H1 (cell line): ENCODE results near the gene DUS1L. TPM values are rescaled to one million over a fixed set of nuclear protein-coding genes. Genes with fewer than 3 reads are reported as not detected.

Source experiments
- BACH1 ChIP-seq: IDR thresholded peaks from 2 replicates; pipeline ENCODE4 v1.6.1; 2012; ENCODE audit warnings: low read length, improper control_type of control experiment
- CTCF ChIP-seq, 3 experiments: IDR thresholded peaks; 1 replicate in 2 of 3; 2 replicates in 1 of 3; pipeline versions ENCODE4 v1.5.1 to v1.6.1; 2011; ENCODE audit warnings: low read length in 3 of 3, mild to moderate bottlenecking in 3 of 3, inconsistent platforms in 2 of 3, low read depth in 1 of 3, moderate library complexity in 1 of 3; ENCODE audit not compliant: insufficient read depth in 1 of 3; ENCODE audit errors: control extremely low read depth in 1 of 3
- FOSL1 ChIP-seq: IDR thresholded peaks from 2 replicates; pipeline ENCODE4 v1.6.1; 2011; ENCODE audit warnings: mild to moderate bottlenecking, low read depth, low read length, moderate library complexity; ENCODE audit not compliant: insufficient read depth
- POLR2AphosphoS5 ChIP-seq: IDR thresholded peaks from 2 replicates; pipeline ENCODE4 v1.6.1; 2011; ENCODE audit warnings: low read depth, low read length
- TEAD4 ChIP-seq: IDR thresholded peaks from 2 replicates; pipeline ENCODE4 v1.6.1; 2012; ENCODE audit warnings: low read depth, low read length, inconsistent platforms, mixed read lengths
- ZNF274 ChIP-seq: IDR thresholded peaks from 2 replicates; pipeline ENCODE4 v1.7.0; 2012; ENCODE audit warnings: low read length, borderline replicate concordance; ENCODE audit errors: extremely low read depth
- polyA plus RNA-seq, 7 experiments: library from polyadenylated mRNA; depleted of rRNA in 3 of 7; stranded (reverse) in 5 of 7; unstranded in 2 of 7; fragments of >200 nt in 5 of 7; fragments of 200-250 nt in 2 of 7; gene quantifications; 1 replicate in 5 of 7; 2 replicates in 1 of 7; 4 replicates in 1 of 7; pipeline versions ENCODE4 v1.2.1 to v1.2.3, GENCODE V29; 2011 to 2013; ENCODE audit warnings: missing spikeins in 2 of 7, mixed read lengths in 2 of 7
- total RNA-seq: library from RNA; stranded (reverse); fragmentation: NEBNext Ultra II Directional; extraction: Animal tissue kit (Norgen Biotek cat#: 25700); gene quantifications from 2 replicates; pipeline ENCODE4 v1.2.1, GENCODE V29; 2021

The DUS1L gene
- total and polyA plus RNA-seq, 2 of the 8 experiments (the other 6 are each of a cell fraction or from before 2014, with no cell fraction given): 34.5 to 69.1 TPM

GRCh38 chr17:82112914-82113311 lies 47.3 kb upstream of the DUS1L start (continued):
- TF ChIP-seq BACH1 (no peak), POLR2AphosphoS5 (no peak), FOSL1 (no peak), CTCF (IDR thresholded peaks at IDR 0.05; ENCODE audit: control extremely low read depth in 1 of 3, insufficient read depth in 1 of 3, low read depth in 1 of 3, low read length in 3 of 3) (no peak), ZNF274 (no peak), TEAD4 (no peak)
